Duodenal mucosa (tissue), 2 donors: Measurements from ENCODE around the gene SOX13.

Experiments used
- H3K27ac ChIP-seq: one replicate; pipeline ENCODE4 v1.7.0; 2013; ENCODE audit warnings: low read depth, low read length
- H3K27me3 ChIP-seq, 2 donors: one replicate each; pipeline ENCODE4 v1.7.0; 2013; ENCODE audit warnings: low read length in 2 of 2, control low read depth in 1 of 2; ENCODE audit not compliant: insufficient read depth in 2 of 2, control insufficient read depth in 1 of 2
- H3K36me3 ChIP-seq, 2 donors: one replicate each; pipeline ENCODE4 v1.7.0; 2013; ENCODE audit warnings: low read length in 2 of 2, control low read depth in 1 of 2; ENCODE audit not compliant: insufficient read depth in 2 of 2, control insufficient read depth in 1 of 2
- H3K4me1 ChIP-seq, 2 donors: one replicate each; pipeline ENCODE4 v1.7.0; 2013; ENCODE audit warnings: low read length in 2 of 2, control low read depth in 1 of 2; ENCODE audit not compliant: insufficient read depth in 2 of 2, control insufficient read depth in 1 of 2
- H3K4me3 ChIP-seq, 2 donors: one replicate each; pipeline ENCODE4 v1.7.0; 2013; ENCODE audit warnings: low read length in 2 of 2, low read depth in 1 of 2
- H3K9ac ChIP-seq, 2 donors: one replicate each; pipeline ENCODE4 v1.7.0; 2013; ENCODE audit warnings: low read length in 2 of 2, low read depth in 1 of 2
- H3K9me3 ChIP-seq, 2 donors: one replicate each; pipeline ENCODE4 v1.7.0; 2013; ENCODE audit warnings: low read length in 2 of 2, control low read depth in 1 of 2; ENCODE audit not compliant: control insufficient read depth in 1 of 2

The SOX13 gene

GRCh38 chr1:204115116-204115515 is 42.2 kb downstream of the SOX13 start:
- Histone ChIP-seq H3K27me3 (no peaks in the 10 kb centered on the region), H3K27ac (no peak overlapping the region), H3K4me1 (peaks cover 0 to 3% of the 10 kb centered on the region in 2 donors), H3K9me3 (no peaks in the 10 kb centered on the region), H3K4me3 (no peak overlapping the region), H3K9ac (no peak overlapping the region), H3K36me3 (peaks cover 4 to 36% of the 10 kb centered on the region in 2 donors)

- Histone ChIP-seq H3K27me3 (no peaks in the 10 kb centered on the region), H3K36me3 (peaks cover 7 to 44% of the 10 kb centered on the region in 2 donors), H3K27ac (no peak overlapping the region)
Measured at GRCh38 chr1:204116539-204116938, 43.6 kb downstream of the SOX13 start.

GRCh38 chr1:204121840-204122555 is 49.1 kb downstream of the SOX13 start:
- no peaks in the 10 kb centered on the region for H3K9me3 ChIP-seq
- no peak overlapping the region for H3K27ac ChIP-seq
- no peaks in the 10 kb centered on the region for H3K4me1 ChIP-seq
- no peak overlapping the region for H3K4me3 ChIP-seq
- H3K27me3 ChIP-seq = no peaks in the 10 kb centered on the region
- H3K36me3 ChIP-seq = peaks cover 14 to 82% of the 10 kb centered on the region in 2 donors
- no peak overlapping the region for H3K9ac ChIP-seq

More at GRCh38 chr1:204116539-204116938, 43.6 kb downstream of the SOX13 start:
- Histone ChIP-seq H3K9me3 (no peaks in the 10 kb centered on the region), H3K9ac (no peak overlapping the region), H3K4me3 (no peak overlapping the region), H3K4me1 (peaks cover 0 to 3% of the 10 kb centered on the region in 2 donors)

GRCh38 chr1:204123376-204123775 is 50.5 kb downstream of the SOX13 start:
- Histone ChIP-seq H3K4me3 (no peak overlapping the region), H3K27ac (no peak overlapping the region), H3K9ac (no peak overlapping the region), H3K4me1 (peaks cover 0 to 3% of the 10 kb centered on the region in 2 donors), H3K27me3 (no peaks in the 10 kb centered on the region), H3K9me3 (no peaks in the 10 kb centered on the region), H3K36me3 (peaks cover 11 to 72% of the 10 kb centered on the region in 2 donors)

GRCh38 chr1:204124639-204125038 is 51.7 kb downstream of the SOX13 start:
- Histone ChIP-seq H3K4me3 (no peak overlapping the region), H3K9me3 (no peaks in the 10 kb centered on the region), H3K27ac (no peak overlapping the region), H3K9ac (no peak overlapping the region), H3K36me3 (peaks cover 11 to 61% of the 10 kb centered on the region in 2 donors), H3K4me1 (peaks cover 3 to 10% of the 10 kb centered on the region in 2 donors), H3K27me3 (no peaks in the 10 kb centered on the region)

- Histone ChIP-seq H3K36me3 (peaks cover 8 to 51% of the 10 kb centered on the region in 2 donors), H3K27ac (no peak overlapping the region), H3K9ac (no peak overlapping the region), H3K4me1 (peaks cover 3 to 10% of the 10 kb centered on the region in 2 donors), H3K27me3 (no peaks in the 10 kb centered on the region), H3K4me3 (no peak overlapping the region), H3K9me3 (no peaks in the 10 kb centered on the region)
Measured at GRCh38 chr1:204125759-204126351, 52.9 kb downstream of the SOX13 start.

- peaks cover 3 to 10% of the 10 kb centered on the region in 2 donors for H3K4me1 ChIP-seq
- no peaks in the 10 kb centered on the region for H3K27me3 ChIP-seq
- no peak overlapping the region for H3K27ac ChIP-seq
- H3K36me3 ChIP-seq = peaks cover 8 to 50% of the 10 kb centered on the region in 2 donors
- H3K9ac ChIP-seq = no peak overlapping the region
- H3K9me3 ChIP-seq = no peaks in the 10 kb centered on the region
- H3K4me3 ChIP-seq = no peak overlapping the region
Measured at GRCh38 chr1:204126386-204126785, 53.5 kb downstream of the SOX13 start.

- Histone ChIP-seq H3K4me1 (peaks cover 3 to 10% of the 10 kb centered on the region in 2 donors), H3K36me3 (peaks cover 8 to 45% of the 10 kb centered on the region in 2 donors), H3K9me3 (no peaks in the 10 kb centered on the region), H3K27me3 (no peaks in the 10 kb centered on the region), H3K27ac (no peak overlapping the region), H3K9ac (no peak overlapping the region), H3K4me3 (no peak overlapping the region)
Measured at GRCh38 chr1:204126956-204127355, 54.0 kb downstream of the SOX13 start.

GRCh38 chr1:204127597-204128242 is 54.8 kb downstream of the SOX13 start:
- Histone ChIP-seq H3K9ac (no peak overlapping the region), H3K36me3 (peaks cover 8 to 37% of the 10 kb centered on the region in 2 donors)

GRCh38 chr1:204128464-204128963 is 55.6 kb downstream of the SOX13 start:
- Histone ChIP-seq H3K27ac (no peak overlapping the region), H3K9ac (no peak overlapping the region), H3K9me3 (no peaks in the 10 kb centered on the region), H3K4me3 (no peak overlapping the region), H3K36me3 (peaks cover 8 to 29% of the 10 kb centered on the region in 2 donors), H3K27me3 (no peaks in the 10 kb centered on the region), H3K4me1 (peaks cover 3 to 10% of the 10 kb centered on the region in 2 donors)

More at GRCh38 chr1:204127597-204128242, 54.8 kb downstream of the SOX13 start:
- Histone ChIP-seq H3K27ac (no peak overlapping the region), H3K9me3 (no peaks in the 10 kb centered on the region), H3K4me3 (no peak overlapping the region), H3K27me3 (no peaks in the 10 kb centered on the region), H3K4me1 (peaks cover 3 to 10% of the 10 kb centered on the region in 2 donors)
